Head of caudate nucleus (tissue), 42 donors: ENCODE results near the gene PTPN3.

Experiments used
- DNase-seq, 42 donors: peaks; one replicate each; pipeline versions ENCODE4 v3.0.0 to v3.0.0-alpha.2; 2020 to 2021; ENCODE audit warnings: mixed read lengths in 7 of 42
- intact Hi-C: fragments of 100-400 bp; cut with DNase I; formaldehyde crosslinking; loops from one replicate; pipeline ENCODE4 v1.15.0; 2022

Gene PTPN3

DNA sequence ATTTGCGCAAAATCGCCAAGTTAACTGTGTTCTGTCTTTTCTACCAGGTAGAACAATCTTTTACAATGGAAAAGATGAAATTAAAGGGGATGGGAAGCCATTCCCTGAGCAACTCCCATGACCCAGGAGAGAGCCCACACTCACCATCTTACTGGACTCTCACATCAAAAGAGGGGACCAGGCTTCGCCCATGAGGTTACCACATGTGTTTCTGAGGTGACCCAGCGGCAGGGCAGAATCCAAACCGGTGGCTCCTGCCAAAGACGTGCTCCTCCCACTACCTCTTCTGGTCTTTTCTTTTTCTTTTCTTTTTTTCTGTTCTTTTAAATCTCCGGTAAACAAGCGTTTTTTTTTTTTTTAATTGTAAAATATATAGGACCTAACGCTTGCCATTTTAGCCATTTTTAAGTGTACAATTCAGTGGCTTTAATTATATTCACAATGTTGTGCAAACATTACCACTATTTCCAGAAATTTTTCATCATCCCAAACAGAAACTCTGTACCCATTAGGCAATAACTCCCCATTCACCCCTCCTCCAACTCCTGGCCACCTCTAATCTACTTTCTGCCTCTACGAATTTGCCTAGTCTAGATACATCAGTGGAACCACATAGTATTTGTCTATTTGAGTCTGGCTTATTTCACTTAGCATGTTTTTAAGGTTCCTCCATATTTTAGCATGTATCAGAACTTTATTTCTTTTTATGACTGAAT, 19.3 kb downstream of the PTPN3 start:
- intact Hi-C loops: no loop called here
- DNase-seq: no peak

DNA sequence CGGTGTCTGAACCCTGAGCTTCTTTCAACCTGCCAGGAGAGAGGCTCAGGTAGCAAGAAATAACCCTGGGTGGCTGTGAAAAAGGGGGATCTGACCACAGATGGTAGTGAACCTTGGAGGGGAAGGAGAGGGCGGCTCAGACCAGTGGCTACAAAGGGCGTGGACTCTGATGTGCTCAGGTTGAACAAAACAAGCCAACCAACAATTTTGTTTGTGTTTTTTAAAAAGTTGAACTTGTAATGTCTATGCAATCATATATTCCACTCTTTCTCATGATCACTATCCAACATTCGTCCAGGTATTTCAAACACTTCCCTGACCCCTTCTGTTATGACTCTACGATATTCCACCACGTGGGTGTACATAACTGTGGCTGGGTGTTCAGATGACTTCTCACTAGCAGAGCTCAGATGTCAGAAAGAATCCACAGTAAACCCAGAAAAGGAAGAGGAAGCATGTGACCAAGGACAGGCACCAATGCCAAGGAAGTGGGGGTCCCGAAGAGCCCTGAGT, 20.0 kb downstream of the PTPN3 start:
- no peak for DNase-seq
- intact Hi-C loops: no loop called here

GRCh38 chr9:109477258-109478050, 20.7 kb downstream of the PTPN3 start:
- DNase-seq: no peak
- intact Hi-C loops: no loop called here

- no peak for DNase-seq
These were observed 21.4 kb downstream of the PTPN3 start for GRCh38 chr9:109476642-109477257.

DNA sequence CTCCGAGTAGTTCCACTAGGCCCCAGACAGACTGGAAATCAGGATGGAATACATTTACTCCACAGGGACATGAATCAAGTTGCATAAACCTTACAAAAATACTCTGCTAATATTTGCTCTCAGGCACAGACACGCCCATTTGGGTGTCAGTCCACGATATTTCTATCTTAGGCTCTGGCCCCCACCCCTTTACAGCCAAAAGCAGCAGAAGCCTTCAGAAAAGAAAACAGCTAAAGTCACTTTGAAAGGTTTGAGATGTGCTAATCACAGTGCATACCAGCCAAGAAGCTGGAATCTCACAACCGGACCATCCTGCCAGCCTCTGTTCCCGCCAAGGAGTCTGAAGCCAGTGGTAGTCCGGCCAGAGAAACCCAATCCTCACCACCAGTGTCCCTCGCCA, 22.6 kb downstream of the PTPN3 start:
- DNase-seq: peak in 1 of 42 donors; percentile 17
- intact Hi-C loops: no loop called here

More at GRCh38 chr9:109476642-109477257, 21.4 kb downstream of the PTPN3 start:
- intact Hi-C loops: no loop called here

GRCh38 chr9:109474944-109475343, 23.2 kb downstream of the PTPN3 start:
- no peak for DNase-seq
- intact Hi-C loops: no loop called here

- no peak for DNase-seq
- intact Hi-C loops: no loop called here
These were observed 23.9 kb downstream of the PTPN3 start for GRCh38 chr9:109474170-109474569.

DNA sequence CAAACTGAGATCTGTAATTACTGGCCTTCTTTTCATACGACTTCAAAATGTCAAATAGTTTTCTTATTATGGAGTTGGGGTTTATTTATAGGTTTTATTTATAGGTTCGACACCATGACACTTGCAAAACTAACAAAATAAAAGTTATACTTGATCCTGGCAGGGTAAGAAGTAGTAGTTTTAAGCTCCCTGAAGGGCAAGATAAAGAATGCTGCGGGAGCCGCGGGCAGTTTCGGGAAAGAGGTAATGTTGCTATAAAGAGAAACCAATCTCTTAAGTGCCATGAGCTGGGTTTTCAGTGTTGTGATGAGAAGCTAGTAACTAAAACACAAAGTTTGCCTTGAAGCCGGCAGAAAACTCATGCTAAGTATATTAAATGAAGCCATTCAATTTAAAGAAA, 24.8 kb downstream of the PTPN3 start:
- intact Hi-C loops: no loop called here
- no peak for DNase-seq

DNA sequence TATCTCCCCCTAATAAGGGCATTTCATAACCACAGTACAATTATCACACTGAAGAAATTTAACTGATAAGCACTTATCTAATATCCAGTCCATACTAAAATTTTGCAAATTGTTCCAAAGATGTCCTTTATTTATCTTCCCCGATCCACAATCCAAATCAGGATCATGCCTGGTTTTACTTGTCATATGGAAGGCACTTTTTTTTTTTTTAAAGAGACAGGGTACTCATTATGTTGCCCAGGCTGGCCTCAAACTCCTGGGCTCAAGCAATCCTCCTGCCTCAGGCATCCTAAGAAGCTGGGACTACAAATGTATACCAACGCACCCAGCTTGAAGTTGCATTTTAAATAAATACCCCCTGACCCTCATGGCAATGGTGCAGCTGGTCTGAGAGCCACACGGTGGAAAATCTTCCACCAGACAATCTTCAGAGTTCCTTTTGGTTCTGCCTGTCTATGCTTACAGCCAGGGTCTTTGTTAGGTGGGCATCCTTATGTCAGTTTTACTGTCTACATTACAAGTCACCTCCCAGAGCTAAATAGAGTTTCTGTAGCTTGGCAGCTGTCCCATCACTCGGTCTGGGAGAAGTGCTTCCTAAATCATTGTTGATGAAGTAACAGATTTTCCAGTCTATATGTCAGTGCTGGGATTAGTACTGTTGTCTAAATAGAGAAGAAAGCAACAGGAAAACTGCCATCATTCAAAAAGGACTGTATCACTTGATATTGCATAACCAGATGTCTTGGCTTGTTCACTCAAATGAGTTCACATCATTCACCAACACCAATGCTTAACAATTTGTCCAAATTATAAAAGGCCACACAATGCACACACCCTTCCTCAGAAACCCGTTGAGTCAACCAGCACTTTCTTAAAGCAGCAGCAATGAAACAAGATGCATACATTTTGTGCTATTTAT, 26.4 kb downstream of the PTPN3 start:
- intact Hi-C loops: no loop called here
- no peak for DNase-seq

DNA sequence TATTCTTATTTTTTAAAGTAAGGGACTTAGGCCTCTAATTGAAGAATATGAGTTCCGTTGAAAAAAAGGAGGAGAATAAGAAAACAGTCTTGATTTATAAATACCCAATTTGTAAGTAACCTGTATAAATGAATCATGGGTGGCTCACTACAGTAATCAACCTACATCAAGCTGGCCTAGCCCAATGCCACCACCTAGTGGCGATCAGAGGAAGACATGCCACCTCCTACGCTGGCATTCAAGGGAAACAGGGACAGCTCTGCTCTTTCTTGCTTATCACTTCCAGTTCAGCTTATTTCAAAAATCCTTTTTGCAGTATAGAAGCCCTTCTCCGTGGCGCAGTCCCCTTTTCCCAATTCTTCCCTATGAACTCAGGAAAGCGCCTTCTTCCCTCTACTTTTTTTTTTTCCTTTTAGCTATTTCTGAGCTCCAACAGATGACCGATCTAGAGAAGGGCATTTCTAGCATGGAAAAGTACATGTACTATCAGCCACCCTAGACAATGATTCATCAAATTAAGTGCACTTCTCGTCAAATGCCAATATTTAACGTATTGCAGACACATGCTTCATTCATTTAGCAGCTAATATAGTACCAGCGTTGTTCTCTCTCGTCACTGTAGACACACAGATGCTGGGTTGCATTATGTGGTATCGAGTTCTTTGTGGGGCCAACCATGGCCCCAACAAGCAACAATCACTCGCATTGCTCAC, 28.3 kb downstream of the PTPN3 start:
- peak; percentile 70 to 92 (median 82) for DNase-seq
- intact Hi-C loops: no loop called here

DNA sequence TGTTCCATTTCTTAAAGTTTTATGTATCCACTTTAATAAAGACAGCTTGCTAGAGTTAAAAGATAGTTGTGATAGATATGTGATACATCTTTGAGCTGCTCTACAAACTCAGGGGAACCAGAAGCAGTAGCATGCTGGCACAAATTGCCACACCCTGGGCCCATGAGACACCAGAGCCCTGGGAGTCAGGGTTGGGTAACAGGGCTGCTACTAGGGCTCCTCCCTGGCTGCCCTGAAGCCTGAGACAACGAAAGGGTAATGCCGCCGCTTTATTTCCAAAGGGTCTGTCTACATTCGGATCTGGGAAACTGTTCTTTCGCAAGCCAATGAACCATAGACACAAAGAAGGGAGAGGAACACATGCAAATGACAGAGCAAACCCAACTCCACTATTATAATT, 29.2 kb downstream of the PTPN3 start:
- intact Hi-C loops: no loop called here
- DNase-seq: no peak

- intact Hi-C loops: no loop called here
- no peak for DNase-seq
These were observed 30.2 kb downstream of the PTPN3 start for GRCh38 chr9:109467936-109468335.

DNA sequence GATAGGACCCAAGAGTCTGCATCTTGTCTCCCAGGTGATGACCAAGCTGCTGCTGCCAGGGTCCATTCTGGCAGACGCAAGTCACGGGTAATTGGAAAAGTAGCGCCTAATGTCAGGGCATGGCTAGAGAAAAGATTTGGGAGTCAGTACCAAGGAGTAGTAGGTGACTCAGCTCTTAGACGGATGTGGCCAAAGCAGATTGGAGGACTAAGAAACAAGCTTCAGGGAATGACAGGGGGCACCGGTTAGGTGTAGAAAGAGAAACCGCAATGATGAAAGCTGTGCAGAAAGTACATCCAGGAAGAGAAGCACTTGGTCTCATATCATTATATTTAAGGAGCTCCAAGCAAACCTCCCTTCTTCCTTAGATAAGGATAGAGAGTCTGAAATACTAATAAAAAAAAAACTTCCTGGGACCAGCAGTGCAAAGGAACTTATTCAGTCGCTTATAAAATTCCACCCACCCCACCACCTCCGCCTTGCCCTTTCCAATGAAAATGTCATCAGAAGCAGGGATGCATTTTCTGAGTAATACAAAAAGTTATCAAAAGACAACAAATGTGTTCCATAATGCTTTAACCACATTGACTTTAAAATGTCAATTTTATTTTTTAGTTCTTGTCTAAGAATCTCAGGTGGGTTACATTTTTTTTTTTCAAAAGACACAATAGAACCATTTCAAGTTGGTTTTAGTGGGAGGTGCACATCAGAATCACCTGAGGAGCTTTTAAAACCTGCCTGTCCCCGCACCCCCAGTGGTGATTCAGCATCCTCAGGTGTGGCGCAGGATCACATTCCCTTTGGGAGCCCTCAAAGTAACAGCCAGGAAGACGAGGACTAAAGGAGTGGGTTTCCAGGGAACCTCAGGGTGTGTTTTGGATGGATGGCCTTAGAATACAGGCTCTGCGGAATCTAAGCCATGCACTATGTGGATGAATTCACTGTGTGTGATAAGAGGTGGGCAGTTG, 31.2 kb downstream of the PTPN3 start:
- intact Hi-C loops: no loop called here
- peak in 35 of 42 donors; percentile 7 to 76 (median 43) for DNase-seq

DNA sequence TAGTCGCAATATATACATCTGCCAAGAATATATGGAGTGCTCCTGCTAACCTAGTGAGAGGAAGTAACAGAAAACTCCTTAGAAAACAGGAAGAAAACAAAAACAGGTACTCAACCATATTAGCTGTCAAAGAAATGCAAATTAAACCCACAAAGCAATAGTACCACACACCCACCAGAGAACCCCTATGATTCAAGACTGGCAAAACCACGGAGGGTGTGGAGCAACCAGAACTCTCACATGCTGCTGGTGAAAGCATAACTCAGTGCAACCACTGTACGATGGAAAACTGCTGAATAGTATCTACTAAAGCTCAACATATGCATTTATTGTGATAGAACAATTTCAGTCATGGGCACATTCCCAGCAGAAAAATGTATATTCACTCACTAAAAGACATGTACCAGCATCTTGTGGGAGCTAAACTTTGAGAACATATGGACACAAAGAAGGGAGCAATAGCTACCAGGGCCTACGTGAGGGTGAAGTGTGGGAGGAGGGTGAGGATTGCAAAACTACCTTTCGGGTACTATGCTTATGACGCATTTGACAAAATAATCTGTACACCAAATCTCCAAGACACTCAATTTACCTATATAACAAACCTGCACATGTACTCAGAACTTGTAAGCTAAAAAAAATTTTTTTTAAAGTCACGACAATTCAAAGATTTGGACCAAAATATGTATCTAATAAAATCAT, 34.0 kb downstream of the PTPN3 start:
- intact Hi-C loops: no loop called here
- no peak for DNase-seq

GRCh38 chr9:109460576-109460975, 37.5 kb downstream of the PTPN3 start:
- no peak for DNase-seq
- intact Hi-C loops: no loop called here

- DNase-seq: no peak
- intact Hi-C loops: no loop called here
These were observed 38.7 kb downstream of the PTPN3 start for GRCh38 chr9:109459423-109459822.
